DND-41 (cell line): ENCODE data around the gene ABHD16B.

Source experiments
- CTCF ChIP-seq: IDR thresholded peaks from 2 replicates; pipeline ENCODE4 v1.5.1; 2012; ENCODE audit warnings: borderline replicate concordance, low read length, moderate library complexity, mild to moderate bottlenecking; ENCODE audit not compliant: poor library complexity, severe bottlenecking; ENCODE audit errors: extremely low read depth
- EZH2 ChIP-seq: IDR thresholded peaks from 3 replicates; pipeline ENCODE4 v1.6.1; 2012; ENCODE audit warnings: borderline replicate concordance, low read depth, mild to moderate bottlenecking, moderate library complexity, low read length, inconsistent platforms; ENCODE audit not compliant: severe bottlenecking

DNA sequence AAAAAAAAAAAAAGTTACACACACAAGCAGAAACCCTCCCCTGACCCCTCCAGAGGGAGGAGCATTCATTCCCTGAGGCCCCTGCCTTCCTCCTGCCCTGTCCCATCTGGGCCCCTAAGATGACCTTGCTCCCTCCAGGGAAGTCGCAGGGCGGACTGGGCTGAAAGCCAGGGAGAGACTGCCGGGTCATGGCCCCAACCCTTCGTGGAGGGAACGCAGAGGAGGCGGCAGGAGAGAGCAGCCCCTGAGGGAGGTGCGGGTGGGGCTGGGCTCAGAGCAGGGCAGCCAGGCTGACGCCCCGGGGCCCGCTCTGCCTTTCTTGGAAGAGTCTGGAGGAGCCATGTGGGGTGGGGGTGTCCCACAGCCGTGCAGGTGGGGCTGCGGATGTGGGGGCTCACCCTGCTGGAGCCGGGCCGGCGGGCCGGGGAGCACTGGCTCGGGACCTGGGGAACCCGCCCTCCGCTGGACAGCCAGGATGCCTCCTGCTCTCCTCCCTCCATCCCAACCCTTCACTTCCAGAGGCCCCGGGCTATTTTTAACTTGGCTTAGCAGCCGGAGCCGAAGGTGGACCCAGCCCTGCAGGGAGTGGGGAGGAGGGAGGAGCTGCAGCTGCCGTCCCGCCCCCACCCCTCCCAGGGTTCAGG is 15.0 kb upstream of the ABHD16B start:
- TF ChIP-seq CTCF (no peak), EZH2 (no peak)
